Ascending aorta (tissue), 2 donors: ENCODE data around the gene ETF1. TPM values are rescaled to one million over a fixed set of nuclear protein-coding genes. Genes with fewer than 3 reads are reported as not detected.

Experiments used
- DNase-seq, 2 donors: peaks; one replicate each; pipeline ENCODE4 v3.0.0-alpha.2; 2019; ENCODE audit warnings: low spot score in 2 of 2
- H3K27ac ChIP-seq, 2 donors: fragments of 200-600 bp; sonication (generic); one replicate each; pipeline ENCODE4 v1.5.1; 2016 to 2017; ENCODE audit warnings: mild to moderate bottlenecking in 1 of 2
- H3K27me3 ChIP-seq: fragments of 200-600 bp; sonication (generic); one replicate; pipeline ENCODE4 v1.5.1; 2017
- H3K36me3 ChIP-seq, 2 donors: fragments of 200-600 bp; sonication (generic); one replicate each; pipeline ENCODE4 v1.5.1; 2016
- H3K4me1 ChIP-seq, 2 donors: fragments of 200-600 bp; sonication (generic); one replicate each; pipeline ENCODE4 v1.5.1; 2016 to 2017; ENCODE audit warnings: mild to moderate bottlenecking in 1 of 2
- H3K4me3 ChIP-seq, 2 donors: fragments of 200-600 bp; sonication (generic); one replicate each; pipeline ENCODE4 v1.5.1; 2016 to 2017; ENCODE audit warnings: mild to moderate bottlenecking in 1 of 2
- H3K9me3 ChIP-seq, 2 donors: fragments of 200-600 bp; sonication (generic); one replicate each; pipeline ENCODE4 v1.5.1; 2016
- intact Hi-C: fragments of 100-400 bp; cut with DNase I; formaldehyde crosslinking; loops from one replicate; pipeline ENCODE4 v1.15.1; 2023
- total RNA-seq: library from RNA; depleted of rRNA; stranded (reverse); fragments of >200 nt; gene quantifications from one replicate; pipeline ENCODE4 v1.1.0, GENCODE V29; 2016
- TF ChIP-seq, protein P1 (sequence below), 3 experiments: fragments of 200-600 bp in 2 of 3; fragments of 450-650 bp in 1 of 3; sonication (generic) in 2 of 3; IDR thresholded peaks; one replicate each; pipeline ENCODE4 v1.5.1; 2016 to 2019; ENCODE audit warnings: antibody characterized with exemption in 3 of 3, mild to moderate bottlenecking in 1 of 3, moderate library complexity in 1 of 3

Gene ETF1
- 28.2 TPM for total RNA-seq

DNA sequence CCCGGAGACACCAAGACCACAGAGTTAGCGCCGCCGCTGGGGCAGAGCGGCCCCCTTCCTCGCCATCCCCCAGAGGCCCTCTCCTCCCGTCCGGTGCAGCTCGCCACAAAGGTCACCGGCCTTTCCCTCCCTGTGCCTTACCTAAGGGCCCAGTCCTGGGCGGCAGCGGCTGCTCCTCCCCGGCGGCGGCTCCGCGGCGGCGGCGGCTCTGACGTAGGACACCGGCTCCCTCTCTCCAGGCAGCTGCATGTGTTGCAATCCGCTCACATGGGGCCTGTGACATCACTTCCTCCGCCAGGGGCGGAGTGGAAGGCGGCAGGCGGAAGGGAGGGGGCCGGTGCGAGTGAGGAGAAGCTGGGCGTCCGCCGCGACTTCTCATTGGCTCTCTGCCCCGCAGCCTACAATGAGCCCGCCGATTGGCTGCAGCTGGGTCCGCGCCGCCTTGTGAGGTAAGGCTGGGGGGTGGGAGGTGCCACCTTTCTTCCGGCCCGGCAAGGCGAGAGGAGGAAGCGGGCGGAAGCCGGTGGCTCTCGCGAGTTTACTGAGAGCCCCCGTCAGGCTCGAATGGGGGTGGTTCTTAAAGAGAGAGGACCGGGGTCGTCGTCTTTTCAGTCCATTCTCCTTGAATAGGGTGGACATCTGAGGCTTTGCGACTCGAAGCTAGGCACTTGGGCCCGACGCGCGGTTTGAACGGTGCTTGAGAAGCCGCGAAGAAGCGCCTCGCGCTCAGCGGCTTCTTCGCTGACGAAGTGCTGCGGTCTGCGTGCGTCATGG is at the start of gene ETF1:
TSS of gene ETF1 (minus strand) at position 281 of the 774 bp plus-strand sequence. CDS start 318 bp downstream, outside the sequence.
- H3K4me1 ChIP-seq: peaks cover 16 to 38% of the 10 kb centered on the region in 2 donors
- TF ChIP-seq, protein P1, sequence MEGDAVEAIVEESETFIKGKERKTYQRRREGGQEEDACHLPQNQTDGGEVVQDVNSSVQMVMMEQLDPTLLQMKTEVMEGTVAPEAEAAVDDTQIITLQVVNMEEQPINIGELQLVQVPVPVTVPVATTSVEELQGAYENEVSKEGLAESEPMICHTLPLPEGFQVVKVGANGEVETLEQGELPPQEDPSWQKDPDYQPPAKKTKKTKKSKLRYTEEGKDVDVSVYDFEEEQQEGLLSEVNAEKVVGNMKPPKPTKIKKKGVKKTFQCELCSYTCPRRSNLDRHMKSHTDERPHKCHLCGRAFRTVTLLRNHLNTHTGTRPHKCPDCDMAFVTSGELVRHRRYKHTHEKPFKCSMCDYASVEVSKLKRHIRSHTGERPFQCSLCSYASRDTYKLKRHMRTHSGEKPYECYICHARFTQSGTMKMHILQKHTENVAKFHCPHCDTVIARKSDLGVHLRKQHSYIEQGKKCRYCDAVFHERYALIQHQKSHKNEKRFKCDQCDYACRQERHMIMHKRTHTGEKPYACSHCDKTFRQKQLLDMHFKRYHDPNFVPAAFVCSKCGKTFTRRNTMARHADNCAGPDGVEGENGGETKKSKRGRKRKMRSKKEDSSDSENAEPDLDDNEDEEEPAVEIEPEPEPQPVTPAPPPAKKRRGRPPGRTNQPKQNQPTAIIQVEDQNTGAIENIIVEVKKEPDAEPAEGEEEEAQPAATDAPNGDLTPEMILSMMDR (IDR thresholded peaks at IDR 0.05): no peak
- no peaks in the 10 kb centered on the region for H3K27me3 ChIP-seq
- no peaks in the 10 kb centered on the region for H3K36me3 ChIP-seq
- H3K9me3 ChIP-seq: no peaks in the 10 kb centered on the region
- intact Hi-C loops: loop anchor here (1.0 to 5.0 kb wide), 8 partner anchors 32 to 859 kb away; partner anchors contain the start of genes EGR1, HSPA9, KDM3B and SIL1
- peak within 1 kb of the TSS; percentile 99 for H3K27ac ChIP-seq
- peak; percentile 100 for DNase-seq
- H3K4me3 ChIP-seq: peak within 1 kb of the TSS; percentile 95 to 99

DNA sequence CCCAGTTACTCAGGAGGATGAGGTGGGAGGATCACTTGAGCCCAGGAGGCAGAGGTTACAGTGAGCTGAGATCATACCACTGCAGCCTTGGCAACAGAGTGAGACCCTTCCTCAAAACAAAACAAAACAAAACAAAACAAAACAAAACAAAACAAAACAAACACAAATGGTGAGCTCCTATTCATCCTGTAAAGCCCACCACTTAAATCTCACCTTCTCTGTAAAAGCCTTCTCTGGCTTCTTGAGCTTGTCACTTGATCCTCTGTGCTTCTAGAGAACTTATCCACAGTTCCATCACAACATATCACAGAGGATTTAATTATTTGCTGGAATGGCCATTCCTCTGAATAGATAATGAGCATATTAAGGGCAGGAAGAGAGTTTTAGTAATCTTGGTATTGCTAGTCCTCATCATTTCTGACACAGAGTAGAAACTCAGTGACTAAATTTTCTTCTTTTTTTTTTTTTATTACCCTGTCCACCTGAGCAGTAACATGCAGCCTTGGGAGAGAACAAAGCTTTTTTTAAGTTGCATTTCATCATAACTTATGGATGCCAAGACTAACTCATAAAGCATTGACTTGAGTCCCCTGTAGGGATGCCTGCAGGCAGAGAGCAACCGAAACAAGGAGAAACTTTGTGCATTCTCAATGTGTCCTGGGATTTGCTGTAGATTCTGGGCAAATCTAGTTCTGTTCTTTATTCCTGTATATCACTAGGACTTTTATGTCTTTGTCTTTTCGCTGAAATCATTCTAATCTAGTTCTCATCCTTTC is 45.2 kb upstream of the ETF1 start:
- no peaks in the 10 kb centered on the region for H3K4me1 ChIP-seq
- no peak for DNase-seq
- H3K27ac ChIP-seq: no peak overlapping the region
- H3K27me3 ChIP-seq: no peaks in the 10 kb centered on the region
- no peaks in the 10 kb centered on the region for H3K9me3 ChIP-seq
- H3K4me3 ChIP-seq: no peak overlapping the region
- H3K36me3 ChIP-seq: no peaks in the 10 kb centered on the region
- intact Hi-C loops: no loop called here
- TF ChIP-seq, protein P1 (IDR thresholded peaks at IDR 0.05): no peak

DNA sequence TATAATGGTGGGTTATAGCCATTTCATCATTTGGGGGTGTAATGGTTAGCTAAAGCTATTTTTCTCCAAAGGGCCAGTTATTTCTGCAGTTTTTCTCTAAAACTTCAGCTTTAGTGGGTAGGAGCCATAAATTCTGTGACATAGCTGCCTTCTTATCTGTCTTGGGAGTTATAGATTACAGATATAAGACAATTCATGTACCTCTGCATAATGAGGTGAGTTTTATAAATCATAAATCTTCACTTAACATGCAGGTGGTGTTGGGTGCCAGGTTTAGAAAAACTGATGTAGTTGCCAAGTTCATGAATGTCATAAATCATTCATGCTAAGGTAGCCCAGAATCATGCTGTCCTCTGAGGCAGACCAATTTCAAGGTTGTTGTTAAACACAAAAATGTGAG is 42.1 kb upstream of the ETF1 start:
- Histone ChIP-seq H3K4me3 (no peak overlapping the region), H3K36me3 (no peaks in the 10 kb centered on the region), H3K9me3 (no peaks in the 10 kb centered on the region), H3K4me1 (no peaks in the 10 kb centered on the region), H3K27ac (no peak overlapping the region), H3K27me3 (no peaks in the 10 kb centered on the region)
- intact Hi-C loops: no loop called here
- TF ChIP-seq, protein P1 (IDR thresholded peaks at IDR 0.05): no peak
- no peak for DNase-seq

DNA sequence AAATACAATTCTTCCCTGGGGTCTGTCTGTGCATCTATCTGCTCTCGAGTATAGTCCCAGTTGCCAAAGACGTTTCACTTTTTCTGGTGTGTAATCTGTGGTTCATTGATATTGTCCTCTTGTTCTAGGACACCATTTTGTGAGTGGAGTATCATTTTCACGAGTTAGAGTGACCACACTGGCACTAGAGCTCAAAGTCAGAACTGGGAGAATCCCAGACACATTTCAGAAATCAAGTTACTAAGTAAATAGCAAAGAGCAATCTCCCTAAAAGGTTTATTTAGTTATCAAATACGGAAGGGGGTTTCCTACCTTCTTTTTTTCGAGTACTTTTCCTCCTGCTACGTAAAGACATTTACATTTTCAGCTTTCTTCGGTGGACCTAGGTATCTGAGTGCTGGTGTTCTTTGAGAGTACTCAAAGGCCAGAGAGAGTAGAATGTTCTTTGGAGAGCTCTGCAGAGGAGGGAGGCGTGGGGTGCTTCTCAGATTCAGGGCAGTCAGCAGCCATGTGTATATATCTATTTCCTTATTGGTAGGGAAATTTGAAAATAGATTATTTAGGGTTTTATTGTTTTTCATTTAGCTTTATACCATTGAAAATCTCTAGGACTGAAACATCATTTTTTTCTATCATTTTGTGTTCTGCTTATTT is 41.1 kb upstream of the ETF1 start:
- intact Hi-C loops: no loop called here
- TF ChIP-seq, protein P1 (IDR thresholded peaks at IDR 0.05): no peak
- H3K27me3 ChIP-seq: no peaks in the 10 kb centered on the region
- H3K9me3 ChIP-seq: no peaks in the 10 kb centered on the region
- no peaks in the 10 kb centered on the region for H3K36me3 ChIP-seq
- H3K27ac ChIP-seq: no peak overlapping the region
- no peak overlapping the region for H3K4me3 ChIP-seq
- H3K4me1 ChIP-seq: no peaks in the 10 kb centered on the region
- DNase-seq: no peak

DNA sequence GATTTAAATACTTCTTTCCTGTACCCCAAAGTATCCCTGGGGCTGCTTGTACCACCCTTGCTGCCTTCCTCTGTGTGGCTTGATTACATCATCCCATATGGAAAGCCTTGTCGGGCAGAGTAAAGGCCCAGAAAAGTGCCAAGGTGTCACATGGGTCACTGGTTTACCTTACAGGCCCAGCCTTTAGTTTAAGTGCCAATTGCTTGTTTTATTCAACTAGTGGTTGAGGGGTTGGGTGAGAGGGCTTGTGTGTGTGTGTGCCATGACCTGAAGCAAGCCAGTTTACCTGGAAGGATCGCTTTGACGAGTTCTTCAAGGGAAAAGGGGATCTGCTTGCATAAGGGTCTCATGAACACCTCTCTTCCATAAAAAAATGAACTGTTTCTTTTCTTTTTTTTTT is 39.9 kb upstream of the ETF1 start:
- Histone ChIP-seq H3K27me3 (no peaks in the 10 kb centered on the region), H3K4me1 (no peaks in the 10 kb centered on the region), H3K36me3 (no peaks in the 10 kb centered on the region), H3K4me3 (no peak overlapping the region), H3K27ac (no peak overlapping the region), H3K9me3 (no peaks in the 10 kb centered on the region)
- intact Hi-C loops: no loop called here
- TF ChIP-seq, protein P1 (IDR thresholded peaks at IDR 0.05): no peak
- no peak for DNase-seq
